GM13977 (cell line): ENCODE data around the gene TNFSF11.
"Not testable (repeated sequence)": the region's sequence is repeated elsewhere in the genome, so short reads cannot be mapped to it uniquely, and the experiment has no call there.

ENCODE experiments used
- DNase-seq: peaks from one replicate; pipeline ENCODE4 v3.0.0; 2012; ENCODE audit warnings: low spot score
- in situ Hi-C: fragments of 300-500 bp; cut with MboI; formaldehyde crosslinking; loops from one replicate; pipeline ENCODE4 v1.12.0; 2022; ENCODE audit warnings: low sequenced_read_pairs, low pct_unique_long_range_greater_than_20kb, mixed read lengths, inconsistent platforms; ENCODE audit not compliant: unreplicated experiment
- TF ChIP-seq, protein P1 (sequence below): IDR thresholded peaks from 2 replicates; pipeline ENCODE4 v1.5.1; 2012; ENCODE audit warnings: mild to moderate bottlenecking, control low read depth; ENCODE audit not compliant: insufficient read depth; ENCODE audit errors: extremely low read depth, missing control alignments

Gene TNFSF11

DNA sequence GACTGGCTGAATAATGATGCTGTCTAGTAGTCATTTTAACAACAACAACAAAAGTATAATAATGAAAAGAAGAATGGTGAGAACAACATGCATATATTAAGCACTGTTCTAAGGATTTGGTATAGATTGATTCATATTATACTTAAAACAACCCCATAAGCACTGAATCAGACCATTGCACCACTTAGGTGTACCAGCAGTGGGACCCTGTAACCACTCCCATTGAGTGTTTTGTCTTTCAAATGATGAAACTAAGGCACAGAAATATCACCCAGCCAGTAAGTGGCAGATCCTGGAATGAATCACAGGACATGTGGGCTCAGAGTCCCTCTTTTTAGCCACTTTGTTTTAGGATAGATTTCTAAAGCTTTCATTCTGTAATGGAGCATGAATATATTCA is 14.9 kb upstream of the TNFSF11 start:
- DNase-seq: no peak
- in situ Hi-C loops: no loop called here
- TF ChIP-seq, protein P1, sequence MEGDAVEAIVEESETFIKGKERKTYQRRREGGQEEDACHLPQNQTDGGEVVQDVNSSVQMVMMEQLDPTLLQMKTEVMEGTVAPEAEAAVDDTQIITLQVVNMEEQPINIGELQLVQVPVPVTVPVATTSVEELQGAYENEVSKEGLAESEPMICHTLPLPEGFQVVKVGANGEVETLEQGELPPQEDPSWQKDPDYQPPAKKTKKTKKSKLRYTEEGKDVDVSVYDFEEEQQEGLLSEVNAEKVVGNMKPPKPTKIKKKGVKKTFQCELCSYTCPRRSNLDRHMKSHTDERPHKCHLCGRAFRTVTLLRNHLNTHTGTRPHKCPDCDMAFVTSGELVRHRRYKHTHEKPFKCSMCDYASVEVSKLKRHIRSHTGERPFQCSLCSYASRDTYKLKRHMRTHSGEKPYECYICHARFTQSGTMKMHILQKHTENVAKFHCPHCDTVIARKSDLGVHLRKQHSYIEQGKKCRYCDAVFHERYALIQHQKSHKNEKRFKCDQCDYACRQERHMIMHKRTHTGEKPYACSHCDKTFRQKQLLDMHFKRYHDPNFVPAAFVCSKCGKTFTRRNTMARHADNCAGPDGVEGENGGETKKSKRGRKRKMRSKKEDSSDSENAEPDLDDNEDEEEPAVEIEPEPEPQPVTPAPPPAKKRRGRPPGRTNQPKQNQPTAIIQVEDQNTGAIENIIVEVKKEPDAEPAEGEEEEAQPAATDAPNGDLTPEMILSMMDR: no peak

DNA sequence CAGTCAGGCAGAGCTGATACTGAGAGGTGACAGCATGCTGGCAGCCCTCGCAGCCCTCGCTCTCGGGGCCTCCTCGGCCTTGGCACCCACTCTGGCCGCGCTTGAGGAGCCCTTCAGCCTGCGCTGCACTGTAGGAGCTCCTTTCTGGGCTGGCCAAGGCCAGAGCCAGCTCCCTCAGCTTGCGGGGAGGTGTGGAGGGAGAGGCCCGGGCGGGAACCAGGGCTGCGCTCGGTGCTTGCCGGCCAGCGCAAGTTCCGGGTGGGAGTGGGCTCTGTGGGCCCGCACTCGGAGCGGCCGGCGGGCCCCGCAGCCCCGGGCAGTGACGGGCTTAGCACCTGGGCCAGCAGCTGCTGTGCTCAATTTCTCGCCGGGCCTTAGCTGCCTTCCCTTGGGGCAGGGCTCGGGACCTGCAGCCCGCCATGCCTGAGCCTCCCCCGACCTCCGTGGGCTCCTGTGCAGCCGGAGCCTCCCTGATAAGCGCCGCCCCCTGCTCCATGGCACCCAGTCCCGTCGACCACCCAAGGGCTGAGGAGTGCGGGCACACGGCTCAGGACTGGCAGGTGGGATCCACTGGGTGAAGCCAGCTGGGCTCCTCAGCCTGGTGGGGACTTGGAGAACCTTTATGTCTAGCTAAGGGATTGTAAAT is 14.3 kb upstream of the TNFSF11 start:
- in situ Hi-C loops, DNase-seq: not testable (repeated sequence)

DNA sequence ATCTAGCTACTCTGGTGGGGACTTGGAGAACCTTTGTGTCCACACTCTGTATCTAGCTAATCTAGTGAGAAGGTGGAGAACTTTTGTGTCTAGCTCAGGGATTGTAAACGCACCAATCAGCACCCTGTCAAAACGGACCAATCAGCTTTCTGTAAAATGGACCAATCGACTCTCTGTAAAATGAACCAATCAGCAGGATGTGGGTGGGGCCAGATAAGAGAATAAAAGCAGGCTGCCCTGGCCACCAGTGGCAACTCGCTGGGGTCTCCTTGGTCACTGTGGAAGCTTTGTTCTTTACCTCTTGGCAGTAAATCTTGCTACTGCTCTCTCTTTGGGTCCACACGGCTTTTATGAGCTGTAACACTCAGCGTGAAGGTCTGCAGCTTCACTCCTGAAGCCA is 13.6 kb upstream of the TNFSF11 start:
- in situ Hi-C loops, DNase-seq: not testable (repeated sequence)

DNA sequence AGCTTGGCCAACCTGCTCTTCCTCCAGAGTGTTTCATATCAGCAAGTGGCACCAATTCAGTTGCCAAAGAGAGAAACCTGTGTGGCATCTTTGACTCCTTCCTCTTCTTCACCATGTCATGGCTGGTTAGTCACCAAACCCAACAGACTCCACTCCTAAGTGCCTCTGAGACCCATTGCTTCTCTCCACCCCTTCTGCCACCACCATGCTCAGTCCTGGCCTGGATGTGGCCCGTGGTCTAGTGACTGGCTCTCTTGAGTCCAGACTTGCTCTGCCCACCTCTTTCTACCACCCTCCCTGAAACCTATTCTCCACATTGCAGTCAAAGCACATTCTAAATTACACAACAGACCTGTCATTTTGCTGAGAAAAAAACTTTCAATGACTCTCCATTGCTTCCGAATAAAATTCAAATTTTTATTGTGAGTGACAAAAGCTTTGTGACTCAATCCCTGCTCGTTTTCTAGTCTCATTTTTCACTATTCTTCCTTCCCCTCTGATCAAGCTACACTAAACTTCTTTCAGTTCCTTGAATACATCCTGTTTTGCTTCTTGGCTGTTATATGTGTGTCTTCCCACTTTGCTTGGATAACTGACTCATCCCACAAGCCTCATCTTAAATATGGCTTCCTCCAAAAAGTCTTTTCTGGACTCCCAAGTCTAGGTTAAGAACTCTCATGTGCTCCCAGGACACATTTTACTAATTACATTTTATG is 12.0 kb upstream of the TNFSF11 start:
- no peak for DNase-seq
- TF ChIP-seq, protein P1: no peak
- in situ Hi-C loops: no loop called here

DNA sequence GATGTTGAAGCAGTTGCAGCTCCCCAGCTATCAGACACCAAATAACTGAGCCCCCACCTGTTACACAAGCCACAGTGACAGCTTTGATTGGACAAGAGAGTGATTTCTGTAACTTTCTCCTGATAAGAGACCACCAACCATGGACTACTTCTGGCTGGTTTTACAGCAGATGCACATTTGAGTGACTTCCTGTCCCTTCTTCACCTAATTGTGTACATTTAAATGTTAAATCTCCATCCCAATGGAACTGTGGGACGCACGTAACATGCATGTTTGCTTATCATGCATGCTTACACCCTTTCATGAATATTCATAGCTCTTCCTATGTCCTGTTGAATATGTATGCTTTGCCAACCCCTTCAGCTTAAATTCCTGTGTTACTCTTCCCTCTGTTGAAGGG is 6.0 kb upstream of the TNFSF11 start:
- in situ Hi-C loops: no loop called here

DNA sequence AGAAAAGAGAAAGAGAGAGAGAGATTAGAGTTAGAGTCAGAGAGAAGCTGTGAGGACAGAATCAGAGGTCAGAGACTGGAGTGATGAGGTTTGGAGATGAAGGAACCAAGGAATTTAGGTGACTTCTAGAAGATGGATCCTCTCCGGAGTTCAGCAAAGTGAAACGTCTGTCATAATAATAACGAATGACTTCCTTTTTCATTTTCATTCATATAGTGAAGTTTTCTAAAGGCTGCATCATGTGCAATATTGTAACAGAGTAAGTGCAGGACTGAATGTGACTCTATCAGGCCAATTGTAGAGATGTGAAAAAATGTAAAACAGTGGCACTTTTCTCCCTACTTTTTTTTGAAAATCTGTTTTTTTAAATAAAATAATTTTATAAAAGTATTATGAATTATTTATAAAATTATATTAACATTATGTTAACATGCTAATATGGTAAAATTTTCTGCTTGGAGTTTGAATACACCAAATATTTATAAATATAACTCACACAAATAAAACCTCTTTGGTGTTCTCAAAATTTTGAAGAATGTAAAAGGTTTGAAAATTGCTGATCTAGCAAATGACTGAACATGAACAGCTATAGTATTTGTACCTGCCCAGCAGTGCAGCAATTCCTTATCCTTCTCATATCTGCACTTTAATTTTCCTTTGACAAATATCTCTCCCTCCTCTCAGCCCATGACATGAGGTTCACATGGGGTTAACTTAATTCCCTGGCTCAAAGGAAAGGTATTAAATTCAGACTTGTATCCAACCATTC is 4.2 kb upstream of the TNFSF11 start:
- in situ Hi-C loops: no loop called here
- TF ChIP-seq, protein P1: no peak
- DNase-seq: peak; percentile 45

More for the DNA sequence above, 6.0 kb upstream of the TNFSF11 start:
- TF ChIP-seq, protein P1: no peak
- no peak for DNase-seq

DNA sequence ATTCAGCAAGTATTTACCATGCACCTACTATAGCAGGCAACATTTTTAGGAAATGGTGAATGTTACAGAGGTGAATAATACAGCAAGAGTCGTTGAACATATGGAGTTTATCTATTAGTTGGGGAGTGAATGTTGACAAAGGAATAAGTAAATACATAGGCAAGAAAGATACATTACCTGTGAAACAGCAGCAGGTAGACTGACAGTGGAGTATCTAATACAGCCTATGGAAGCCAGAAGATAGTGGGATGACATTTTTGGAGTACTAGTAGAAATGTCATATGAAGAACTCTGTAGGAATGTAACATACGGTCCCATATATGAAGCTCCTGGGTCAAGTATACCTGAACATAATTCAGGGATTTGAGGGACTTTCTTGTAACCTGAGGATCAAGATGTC is 2.1 kb upstream of the TNFSF11 start:
- TF ChIP-seq, protein P1: no peak
- DNase-seq: no peak
- in situ Hi-C loops: no loop called here
